Activated naive CD8-positive, alpha-beta T cell treated with anti-CD3 and anti-CD28 coated beads, Interleukin-2, amount 50 U/mL, for 24 hours (primary cell): Measurements from ENCODE around the gene KRT23.
A peak's percentile ranks its signal among the peaks of the same experiment; 100 is the strongest.
"Not testable (repeated sequence)": the region's sequence is repeated elsewhere in the genome, so short reads cannot be mapped to it uniquely, and the experiment has no call there.

Experiments used
- ATAC-seq: fragments of 150-1000 bp; cut with Tn5 transposase; one replicate; pipeline ENCODE4 v1.10.0; 2021
- DNase-seq: peaks from one replicate; pipeline ENCODE4 v3.0.0; 2021
- H3K27ac Mint-ChIP-seq: one replicate; pipeline ENCODE4 v1.8.0; 2021; ENCODE audit warnings: mild to moderate bottlenecking, mixed read lengths
- H3K27me3 Mint-ChIP-seq: one replicate; pipeline ENCODE4 v1.8.0; 2021; ENCODE audit warnings: mixed read lengths
- H3K36me3 Mint-ChIP-seq: one replicate; pipeline ENCODE4 v1.8.0; 2021; ENCODE audit warnings: low read depth, mixed read lengths
- H3K4me1 Mint-ChIP-seq: one replicate; pipeline ENCODE4 v1.8.0; 2021; ENCODE audit warnings: mixed read lengths
- H3K4me3 Mint-ChIP-seq: one replicate; pipeline ENCODE4 v1.8.0; 2021; ENCODE audit warnings: mild to moderate bottlenecking, moderate library complexity, mixed read lengths
- H3K9me3 Mint-ChIP-seq: one replicate; pipeline ENCODE4 v1.8.0; 2021; ENCODE audit warnings: mixed read lengths

Gene KRT23

GRCh38 chr17:40936976-40937375 is 470 bp downstream of the KRT23 start:
- H3K36me3 Mint-ChIP-seq = no peaks in the 10 kb centered on the region
- H3K4me3 Mint-ChIP-seq = no peak overlapping the region
- no peak overlapping the region for H3K27ac Mint-ChIP-seq
- ATAC-seq (no peak), DNase-seq (no peak)
- H3K9me3 Mint-ChIP-seq = no peaks in the 10 kb centered on the region
- peaks cover 4% of the 10 kb centered on the region for H3K4me1 Mint-ChIP-seq
- H3K27me3 Mint-ChIP-seq = peaks cover 10% of the 10 kb centered on the region

- DNase-seq = no peak
- ATAC-seq = no peak
- peaks cover 10% of the 10 kb centered on the region for H3K27me3 Mint-ChIP-seq
- H3K27ac Mint-ChIP-seq = no peak overlapping the region
- H3K9me3 Mint-ChIP-seq = no peaks in the 10 kb centered on the region
- H3K4me3 Mint-ChIP-seq = no peak overlapping the region
- peaks cover 4% of the 10 kb centered on the region for H3K4me1 Mint-ChIP-seq
- H3K36me3 Mint-ChIP-seq = no peaks in the 10 kb centered on the region
Observed at GRCh38 chr17:40936437-40936971, 942 bp downstream of the KRT23 start.

- DNase-seq (no peak), ATAC-seq (no peak)
- Mint-ChIP-seq H3K4me3 (no peak overlapping the region), H3K27me3 (peaks cover 10% of the 10 kb centered on the region), H3K27ac (no peak overlapping the region), H3K9me3 (no peaks in the 10 kb centered on the region), H3K36me3 (no peaks in the 10 kb centered on the region), H3K4me1 (peaks cover 4% of the 10 kb centered on the region)
Observed at GRCh38 chr17:40935624-40936023, 1.8 kb downstream of the KRT23 start.

GRCh38 chr17:40932608-40933007 is 4.8 kb downstream of the KRT23 start:
- no peak for DNase-seq
- no peaks in the 10 kb centered on the region for H3K9me3 Mint-ChIP-seq

GRCh38 chr17:40931311-40931710 is 6.1 kb downstream of the KRT23 start:
- DNase-seq = no peak
- no peak overlapping the region for H3K27ac Mint-ChIP-seq
- ATAC-seq = no peak
- H3K4me1 Mint-ChIP-seq = no peaks in the 10 kb centered on the region
- H3K9me3 Mint-ChIP-seq = no peaks in the 10 kb centered on the region
- no peak overlapping the region for H3K4me3 Mint-ChIP-seq
- no peaks in the 10 kb centered on the region for H3K36me3 Mint-ChIP-seq
- peaks cover 30% of the 10 kb centered on the region for H3K27me3 Mint-ChIP-seq

More at GRCh38 chr17:40932608-40933007, 4.8 kb downstream of the KRT23 start:
- Mint-ChIP-seq H3K27me3 (peaks cover 21% of the 10 kb centered on the region), H3K4me1 (peaks cover 4% of the 10 kb centered on the region), H3K27ac (no peak overlapping the region), H3K36me3 (no peaks in the 10 kb centered on the region), H3K4me3 (no peak overlapping the region)
- no peak for ATAC-seq

- H3K27ac Mint-ChIP-seq = no peak overlapping the region
- H3K4me3 Mint-ChIP-seq = no peak overlapping the region
- no peaks in the 10 kb centered on the region for H3K9me3 Mint-ChIP-seq
- no peak for ATAC-seq
- no peak for DNase-seq
- H3K27me3 Mint-ChIP-seq = peaks cover 30% of the 10 kb centered on the region
- H3K4me1 Mint-ChIP-seq = peaks cover 1% of the 10 kb centered on the region
- no peaks in the 10 kb centered on the region for H3K36me3 Mint-ChIP-seq
Observed at GRCh38 chr17:40926341-40926740, 11.1 kb downstream of the KRT23 start.

GRCh38 chr17:40922239-40922638 is 15.2 kb downstream of the KRT23 start:
- peaks cover 7% of the 10 kb centered on the region for H3K4me1 Mint-ChIP-seq
- H3K4me3 Mint-ChIP-seq = no peak overlapping the region
- no peaks in the 10 kb centered on the region for H3K36me3 Mint-ChIP-seq
- no peaks in the 10 kb centered on the region for H3K9me3 Mint-ChIP-seq
- DNase-seq (no peak), ATAC-seq (peak; percentile 36)
- H3K27me3 Mint-ChIP-seq = peaks cover 16% of the 10 kb centered on the region
- peak overlapping the region; percentile 28 for H3K27ac Mint-ChIP-seq

GRCh38 chr17:40921026-40921425 is 16.4 kb downstream of the KRT23 start:
- Mint-ChIP-seq H3K27me3 (peaks cover 7% of the 10 kb centered on the region), H3K27ac (no peak overlapping the region), H3K9me3 (no peaks in the 10 kb centered on the region), H3K4me1 (peaks cover 7% of the 10 kb centered on the region), H3K4me3 (no peak overlapping the region), H3K36me3 (no peaks in the 10 kb centered on the region)
- no peak for ATAC-seq
- no peak for DNase-seq

GRCh38 chr17:40917116-40917515 is 20.3 kb downstream of the KRT23 start:
- not testable (repeated sequence) for H3K4me3 Mint-ChIP-seq, H3K36me3 Mint-ChIP-seq, H3K27ac Mint-ChIP-seq, ATAC-seq, H3K27me3 Mint-ChIP-seq, DNase-seq, H3K9me3 Mint-ChIP-seq
- H3K4me1 Mint-ChIP-seq = peaks cover 10% of the 10 kb centered on the region

GRCh38 chr17:40916366-40916765 is 21.1 kb downstream of the KRT23 start:
- H3K36me3 Mint-ChIP-seq = no peaks in the 10 kb centered on the region
- no peak for DNase-seq
- no peak overlapping the region for H3K27ac Mint-ChIP-seq
- H3K4me1 Mint-ChIP-seq = peaks cover 9% of the 10 kb centered on the region
- H3K4me3 Mint-ChIP-seq = no peak overlapping the region
- H3K27me3 Mint-ChIP-seq = no peaks in the 10 kb centered on the region
- no peak for ATAC-seq
- no peaks in the 10 kb centered on the region for H3K9me3 Mint-ChIP-seq

GRCh38 chr17:40915721-40916256 is 21.7 kb downstream of the KRT23 start:
- Mint-ChIP-seq H3K36me3 (no peaks in the 10 kb centered on the region), H3K4me1 (peaks cover 3% of the 10 kb centered on the region), H3K9me3 (no peaks in the 10 kb centered on the region), H3K27ac (no peak overlapping the region), H3K4me3 (no peak overlapping the region), H3K27me3 (no peaks in the 10 kb centered on the region)
- ATAC-seq = no peak
- DNase-seq = no peak

- H3K27me3 Mint-ChIP-seq = no peaks in the 10 kb centered on the region
- H3K4me1 Mint-ChIP-seq = peaks cover 3% of the 10 kb centered on the region
- no peaks in the 10 kb centered on the region for H3K9me3 Mint-ChIP-seq
- ATAC-seq = peak; percentile 73
- H3K27ac Mint-ChIP-seq = no peak overlapping the region
- no peak for DNase-seq
- H3K36me3 Mint-ChIP-seq = no peaks in the 10 kb centered on the region
- H3K4me3 Mint-ChIP-seq = no peak overlapping the region
Observed at GRCh38 chr17:40915199-40915661, 22.2 kb downstream of the KRT23 start.

- ATAC-seq (no peak), DNase-seq (no peak)
- H3K4me1 Mint-ChIP-seq = peaks cover 3% of the 10 kb centered on the region
- H3K9me3 Mint-ChIP-seq = no peaks in the 10 kb centered on the region
- no peak overlapping the region for H3K27ac Mint-ChIP-seq
- H3K36me3 Mint-ChIP-seq = no peaks in the 10 kb centered on the region
- H3K4me3 Mint-ChIP-seq = no peak overlapping the region
- no peaks in the 10 kb centered on the region for H3K27me3 Mint-ChIP-seq
Observed at GRCh38 chr17:40914075-40914855, 23.2 kb downstream of the KRT23 start.

- no peaks in the 10 kb centered on the region for H3K9me3 Mint-ChIP-seq
- DNase-seq (no peak), ATAC-seq (no peak)
Observed at GRCh38 chr17:40912486-40913210, 24.8 kb downstream of the KRT23 start.

GRCh38 chr17:40910441-40910841 is 27.0 kb downstream of the KRT23 start:
- ATAC-seq = no peak
- no peak overlapping the region for H3K4me3 Mint-ChIP-seq

More at GRCh38 chr17:40912486-40913210, 24.8 kb downstream of the KRT23 start:
- Mint-ChIP-seq H3K27ac (no peak overlapping the region), H3K36me3 (no peaks in the 10 kb centered on the region), H3K4me1 (peaks cover 3% of the 10 kb centered on the region), H3K27me3 (peaks cover 15% of the 10 kb centered on the region), H3K4me3 (no peak overlapping the region)

More at GRCh38 chr17:40910441-40910841, 27.0 kb downstream of the KRT23 start:
- Mint-ChIP-seq H3K27me3 (peaks cover 20% of the 10 kb centered on the region), H3K4me1 (no peaks in the 10 kb centered on the region), H3K27ac (no peak overlapping the region), H3K9me3 (no peaks in the 10 kb centered on the region), H3K36me3 (no peaks in the 10 kb centered on the region)
- no peak for DNase-seq
